HepG2 (cell line): ENCODE data around the gene RNASE7. TPM values are rescaled to one million over a fixed set of nuclear protein-coding genes. Genes with fewer than 3 reads are reported as not detected.

Source experiments
- ATF6 ChIP-seq: sonication (generic); formaldehyde crosslinking; conservative IDR thresholded peaks from 2 replicates; pipeline ENCODE4 v1.4.0; 2020; ENCODE audit warnings: missing genetic modification reagents
- BCL3 ChIP-seq: sonication (generic); formaldehyde crosslinking; IDR thresholded peaks from 2 replicates; pipeline ENCODE4 v1.5.1; 2020; ENCODE audit warnings: mild to moderate bottlenecking, missing genetic modification reagents, moderate library complexity
- BRD4 ChIP-seq: sonication (generic); formaldehyde crosslinking; IDR thresholded peaks from 2 replicates; pipeline ENCODE4 v1.4.0; 2020; ENCODE audit warnings: missing genetic modification reagents
- CHD4 ChIP-seq: fragments of 200-600 bp; sonication (generic); IDR thresholded peaks from 2 replicates; pipeline ENCODE4 v1.7.0; 2017; ENCODE audit warnings: mild to moderate bottlenecking, low read length, borderline replicate concordance
- HMG20A ChIP-seq: IDR thresholded peaks from 2 replicates; pipeline ENCODE4 v1.6.1; 2016; ENCODE audit warnings: borderline replicate concordance
- JDP2 ChIP-seq: sonication (generic); formaldehyde crosslinking; IDR thresholded peaks from 2 replicates; pipeline ENCODE4 v1.8.1; 2022; ENCODE audit warnings: missing genetic modification reagents, borderline replicate concordance
- NCOA1 ChIP-seq: sonication (generic); formaldehyde crosslinking; IDR thresholded peaks from 2 replicates; pipeline ENCODE4 v1.9.0; 2021; ENCODE audit warnings: missing genetic modification reagents
- SALL2 ChIP-seq: sonication (generic); formaldehyde crosslinking; IDR thresholded peaks from 2 replicates; pipeline ENCODE4 v1.8.1; 2023; ENCODE audit warnings: mild to moderate bottlenecking, missing genetic modification reagents, inconsistent platforms
- TARDBP ChIP-seq: sonication (generic); formaldehyde crosslinking; IDR thresholded peaks from 2 replicates; pipeline ENCODE4 v1.8.0; 2022; ENCODE audit warnings: mild to moderate bottlenecking, missing genetic modification reagents
- TBX3 ChIP-seq: fragments of 450-650 bp; IDR thresholded peaks from 2 replicates; pipeline ENCODE4 v1.6.1; 2017; ENCODE audit warnings: antibody characterized with exemption, mild to moderate bottlenecking, inconsistent platforms, borderline replicate concordance
- TRAFD1 ChIP-seq: sonication (generic); formaldehyde crosslinking; IDR thresholded peaks from 2 replicates; pipeline ENCODE4 v1.5.1; 2020; ENCODE audit warnings: missing genetic modification reagents, mild to moderate bottlenecking, borderline replicate concordance
- ZBTB4 ChIP-seq: sonication (generic); formaldehyde crosslinking; IDR thresholded peaks from 2 replicates; pipeline ENCODE4 v1.4.0; 2020; ENCODE audit warnings: missing genetic modification reagents, mild to moderate bottlenecking, borderline replicate concordance
- ZFAT ChIP-seq: sonication (generic); formaldehyde crosslinking; conservative IDR thresholded peaks from 2 replicates; pipeline ENCODE4 v1.8.1; 2023; ENCODE audit warnings: missing genetic modification reagents, inconsistent platforms
- ZFP41 ChIP-seq: sonication (generic); formaldehyde crosslinking; IDR thresholded peaks from 2 replicates; pipeline ENCODE4 v1.4.0; 2020; ENCODE audit warnings: mild to moderate bottlenecking, missing genetic modification reagents, borderline replicate concordance
- ZFP90 ChIP-seq: sonication (generic); formaldehyde crosslinking; IDR thresholded peaks from 2 replicates; pipeline ENCODE4 v1.8.0; 2022; ENCODE audit warnings: missing genetic modification reagents, mild to moderate bottlenecking, inconsistent platforms, borderline replicate concordance
- ZNF256 ChIP-seq: sonication (generic); formaldehyde crosslinking; conservative IDR thresholded peaks from 2 replicates; pipeline ENCODE4 v1.4.0; 2020; ENCODE audit warnings: missing genetic modification reagents
- ZNF34 ChIP-seq: sonication (generic); formaldehyde crosslinking; IDR thresholded peaks from 2 replicates; pipeline ENCODE4 v1.4.0; 2020; ENCODE audit warnings: mild to moderate bottlenecking, missing genetic modification reagents, borderline replicate concordance
- ZNF549 ChIP-seq: sonication (generic); formaldehyde crosslinking; IDR thresholded peaks from 2 replicates; pipeline ENCODE4 v1.5.0; 2020; ENCODE audit warnings: missing genetic modification reagents
- ZNF569 ChIP-seq: sonication (generic); formaldehyde crosslinking; IDR thresholded peaks from 2 replicates; pipeline ENCODE4 v1.5.0; 2020; ENCODE audit warnings: mild to moderate bottlenecking, missing genetic modification reagents, moderate library complexity, borderline replicate concordance
- ZNF605 ChIP-seq: sonication (generic); formaldehyde crosslinking; IDR thresholded peaks from 2 replicates; pipeline ENCODE4 v1.8.0; 2022; ENCODE audit warnings: mild to moderate bottlenecking, missing genetic modification reagents
- ZNF652 ChIP-seq: IDR thresholded peaks from 2 replicates; pipeline ENCODE4 v1.6.1; 2016; ENCODE audit warnings: low read depth, borderline replicate concordance
- polyA plus RNA-seq, 8 experiments: library from polyadenylated mRNA; depleted of rRNA in 3 of 8; stranded (reverse) in 7 of 8; unstranded in 1 of 8; fragments of >200 nt; fragmentation: Illumina TruSeq in 4 of 8; extraction: Trizol in 4 of 8; gene quantifications; 2 replicates each; pipeline versions ENCODE4 v1.2.1 to v1.2.3, GENCODE V29; 2011 to 2016; ENCODE audit warnings: low read depth in 4 of 8, missing spikeins in 1 of 8, mixed read lengths in 1 of 8; ENCODE audit not compliant: insufficient read depth in 1 of 8
- total RNA-seq, 5 experiments: library from RNA; depleted of rRNA; stranded (reverse); fragments of >200 nt; fragmentation: Illumina TruSeq; extraction: Trizol; gene quantifications; 2 replicates each; pipeline ENCODE4 v1.2.3, GENCODE V29; 2016; ENCODE audit warnings: low read depth in 1 of 5

RNASE7 gene
- total and polyA plus RNA-seq, 2 of the 13 experiments (the other 11 are each of a cell fraction or from before 2014, with no cell fraction given), result 0.04 TPM; not detected in 1

- peak; percentile 38; the same call in 1 of the 2 replicates for TF ChIP-seq TBX3
- peak; percentile 17; the same call in 1 of the 2 replicates for TF ChIP-seq ZFP90 (CRISPR knock-in tag)
- TF ChIP-seq JDP2 (CRISPR knock-in tag), result no peak
- TF ChIP-seq TRAFD1 (CRISPR knock-in tag), result 0 out of 2 replicates have a peak, but pooled peaks have one; percentile 18
- TF ChIP-seq BRD4 (CRISPR knock-in tag), result peak; percentile 94
- no peak for TF ChIP-seq ZFAT (CRISPR knock-in tag)
- peak; percentile 79; the same call in 1 of the 2 replicates for TF ChIP-seq NCOA1 (CRISPR knock-in tag)
- TF ChIP-seq HMG20A, result no peak
- no peak for TF ChIP-seq ZNF549 (CRISPR knock-in tag)
- no peak for TF ChIP-seq ZNF569 (CRISPR knock-in tag)
- TF ChIP-seq CHD4, result no peak
- TF ChIP-seq BCL3 (CRISPR knock-in tag), result no peak
- TF ChIP-seq ZNF256 (CRISPR knock-in tag), result 0 out of 2 replicates have a peak, but pooled peaks have one; percentile 65
- TF ChIP-seq ZNF605 (CRISPR knock-in tag), result no peak; the same call in 1 of the 2 replicates
- TF ChIP-seq ATF6 (CRISPR knock-in tag), result no peak
- no peak for TF ChIP-seq ZNF34 (CRISPR knock-in tag)
- TF ChIP-seq ZBTB4 (CRISPR knock-in tag), result no peak
- TF ChIP-seq ZNF652 (CRISPR knock-in tag), result peak; percentile 89
- TF ChIP-seq TARDBP (CRISPR knock-in tag), result peak; percentile 71; the same call in 1 of the 2 replicates
- no peak; the same call in 1 of the 2 replicates for TF ChIP-seq ZFP41 (CRISPR knock-in tag)
- peak; percentile 71 for TF ChIP-seq SALL2 (CRISPR knock-in tag)
Observed at GRCh38 chr14:21024585-21025370, 17.4 kb upstream of the RNASE7 start, which contains the start of gene NDRG2 (continued).
